ENCODE measurements around the gene ELOVL6. TPM values are rescaled to one million over a fixed set of nuclear protein-coding genes. Genes with fewer than 3 reads are reported as not detected.
A peak's percentile ranks its signal among the peaks of the same experiment; 100 is the strongest.

Gene ELOVL6
- total and polyA plus RNA-seq, 10 of the 15 experiments (the other 5 are each of a cell fraction or from before 2014, with no cell fraction given) = 3.9 to 33.5 (median 8.1) TPM

- TF ChIP-seq ATF2 (IDR thresholded peaks at IDR 0.05; ENCODE audit: low read length) = no peak
- TF ChIP-seq REST (IDR thresholded peaks at IDR 0.05; ENCODE audit: low read depth, low read length) = no peak
Observed at GRCh38 chr4:110108960-110109359, 89.5 kb downstream of the ELOVL6 start (continued).

GRCh38 chr4:110108422-110108821, 90.0 kb downstream of the ELOVL6 start:
- H2AFZ ChIP-seq (ENCODE audit: control insufficient read depth, low read depth, low read length) = no peak overlapping the region
- no peaks in the 10 kb centered on the region for H3K79me2 ChIP-seq (ENCODE audit: control insufficient read depth, insufficient read depth, low read length)
- no TSS peak for BruUV-seq (replicated peaks)
- H3K9me3 ChIP-seq (replicated peaks; ENCODE audit: control insufficient read depth, insufficient read depth, low read length) = no peaks in the 10 kb centered on the region
- H3K4me1 ChIP-seq (ENCODE audit: control insufficient read depth, insufficient read depth, low read length) = peaks cover 26% of the 10 kb centered on the region
- H3K9ac ChIP-seq (ENCODE audit: control insufficient read depth, insufficient read depth, low read length) = no peak overlapping the region
- no peaks in the 10 kb centered on the region for H4K20me1 ChIP-seq (ENCODE audit: control insufficient read depth, insufficient read depth)
- WGBS (ENCODE audit: insufficient coverage, insufficient replicate concordance, low lambda C conversion rate, missing lambda C conversion rate) = 29% methylated on average over 3 of the region's 3 CpGs
- no peaks in the 10 kb centered on the region for H3K27me3 ChIP-seq (replicated peaks in 1 of 2; ENCODE audit: control insufficient read depth in 2 of 2, insufficient read depth in 2 of 2, low read length in 1 of 2)
- H3K27ac ChIP-seq (ENCODE audit: control insufficient read depth, insufficient read depth) = no peak overlapping the region; the same call in 1 of the 2 replicates
- POLR2A ChIA-PET = interaction anchor here (0.6 to 1.2 kb wide), 3 partner anchors 10 to 88 kb away, joined by 3 to 4 read pairs (median 3); no protein-coding TSS in a partner anchor
- FAIRE-seq = no peak
- intact Hi-C loops (cut with micrococcal nuclease; ENCODE audit: unreplicated experiment) (loop anchor here (5.0 kb wide), 2 partner anchors 51 to 89 kb away; partner anchors contain the start of gene ELOVL6), in situ Hi-C loops (cut with MboI) (no loop called here)
- H3K4me3 ChIP-seq = no peak overlapping the region
- peak; percentile 98 for ATAC-seq
- peak; percentile 65 for DNase-seq (ENCODE audit: low read depth, low spot score)
- peak overlapping the region; percentile 58 for H3K4me2 ChIP-seq (ENCODE audit: control insufficient read depth, insufficient read depth)
- SMC1A ChIA-PET (ENCODE audit: uncharacterized antibody, unreplicated experiment) = interaction anchor here (0.6 to 2.4 kb wide), 13 partner anchors 10 to 98 kb away, joined by 3 to 14 read pairs (median 4); no protein-coding TSS in a partner anchor
- no peaks in the 10 kb centered on the region for H3K36me3 ChIP-seq (ENCODE audit: control insufficient read depth in 2 of 2, insufficient read depth in 2 of 2, low read length in 1 of 2)
- RAD21 ChIA-PET (ENCODE audit: unreplicated experiment) = interaction anchor here (1.0 to 3.0 kb wide), 6 partner anchors 11 to 96 kb away, joined by 3 to 14 read pairs (median 6); no protein-coding TSS in a partner anchor
- CTCF ChIA-PET = interaction anchor here (1.2 to 3.5 kb wide), 2 partner anchors 11 to 57 kb away, joined by 3 to 22 read pairs; no protein-coding TSS in a partner anchor
- TF ChIP-seq PKNOX1 (IDR thresholded peaks at IDR 0.05) (0 out of 2 replicates have a peak, but pooled peaks have one; percentile 5), MTA3 (IDR thresholded peaks at IDR 0.05; ENCODE audit: borderline replicate concordance, low read length) (no peak), RBBP5 (conservative IDR thresholded peaks at IDR 0.05) (no peak), ETV6 (conservative IDR thresholded peaks at IDR 0.05 in 1 of 2, IDR thresholded peaks at IDR 0.05 in 1 of 2; ENCODE audit: borderline replicate concordance in 1 of 2, low read depth in 1 of 2) (no peak), HSF1 (IDR thresholded peaks at IDR 0.05; ENCODE audit: low read depth, low read length) (no peak), ZNF622 (IDR thresholded peaks at IDR 0.05) (no peak), E2F4 (IDR thresholded peaks at IDR 0.05; ENCODE audit: low read depth, low read length) (no peak), ZNF384 (IDR thresholded peaks at IDR 0.05; ENCODE audit: borderline replicate concordance, low read depth, low read length) (no peak)
